K562 (cell line): ENCODE measurements around the gene SPRED2. TPM values are rescaled to one million over a fixed set of nuclear protein-coding genes. Genes with fewer than 3 reads are reported as not detected.

Experiments
- BMI1 ChIP-seq: fragments of 150-350 bp; IDR thresholded peaks from 2 replicates; pipeline ENCODE4 v1.6.1; 2014; ENCODE audit warnings: low read length
- CBFA2T3 ChIP-seq: fragments of 450-650 bp; IDR thresholded peaks from 2 replicates; pipeline ENCODE4 v1.6.1; 2017
- CBX2 ChIP-seq: fragments of 200-600 bp; sonication (generic); IDR thresholded peaks from one replicate; pipeline ENCODE4 v1.6.1; 2012; ENCODE audit warnings: mild to moderate bottlenecking, low read length, inconsistent platforms; ENCODE audit not compliant: insufficient read depth, poor library complexity, severe bottlenecking
- ELF4 ChIP-seq: fragments of 450-650 bp; formaldehyde crosslinking; IDR thresholded peaks from 2 replicates; pipeline ENCODE4 v1.4.0; 2022; ENCODE audit warnings: missing genetic modification characterization
- FOXP4 ChIP-seq: sonication (generic); formaldehyde crosslinking; IDR thresholded peaks from 2 replicates; pipeline ENCODE4 v1.8.0; 2022; ENCODE audit warnings: mild to moderate bottlenecking, missing genetic modification reagents, borderline replicate concordance
- IFI16 ChIP-seq: fragments of 250-450 bp; sonication (Bioruptor Pico); IDR thresholded peaks from 2 replicates; pipeline ENCODE4 v2.1.2; 2022; ENCODE audit warnings: mild to moderate bottlenecking, inconsistent platforms
- KDM1A ChIP-seq, 2 experiments: fragments of 450-650 bp; IDR thresholded peaks; 2 replicates each; pipeline ENCODE4 v1.6.1; 2016; ENCODE audit warnings: mild to moderate bottlenecking in 2 of 2
- MBD2 ChIP-seq: sonication (generic); IDR thresholded peaks from 2 replicates; pipeline ENCODE4 v1.6.1; 2016; ENCODE audit warnings: low read depth, borderline replicate concordance
- MEF2D ChIP-seq: conservative IDR thresholded peaks from 2 replicates; pipeline ENCODE4 v1.6.1; 2016; ENCODE audit warnings: low read depth, missing genetic modification characterization, missing compliant biosample characterization
- MYC ChIP-seq, 2 experiments: fragments of 250-450 bp in 1 of 2; sonication (Bioruptor Pico) in 1 of 2; IDR thresholded peaks; 2 replicates each; pipeline versions ENCODE4 v1.5.1 to v1.6.1; 2012 to 2021; ENCODE audit warnings: low read depth in 2 of 2, borderline replicate concordance in 1 of 2, improper control_type of control experiment in 1 of 2, low read length in 1 of 2, mild to moderate bottlenecking in 1 of 2, moderate library complexity in 1 of 2
- NBN ChIP-seq: fragments of 450-650 bp; IDR thresholded peaks from 2 replicates; pipeline ENCODE4 v1.6.1; 2016; ENCODE audit warnings: low read depth, mild to moderate bottlenecking
- PRMT5 ChIP-seq: sonication (generic); formaldehyde crosslinking; IDR thresholded peaks from 2 replicates; pipeline ENCODE4 v1.5.0; 2020; ENCODE audit warnings: missing genetic modification reagents
- RBM14 ChIP-seq: fragments of 200-400 bp; formaldehyde crosslinking; IDR thresholded peaks from 2 replicates; pipeline ENCODE4 v1.6.1; 2018; ENCODE audit warnings: low read depth, mild to moderate bottlenecking, low read length, moderate library complexity, borderline replicate concordance; ENCODE audit not compliant: insufficient read depth
- SRSF9 ChIP-seq: fragments of 200-400 bp; formaldehyde crosslinking; IDR thresholded peaks from 2 replicates; pipeline ENCODE4 v1.6.1; 2017; ENCODE audit warnings: low read depth, low read length, borderline replicate concordance
- TAF1 ChIP-seq: IDR thresholded peaks from 2 replicates; pipeline ENCODE4 v1.6.1; 2011; ENCODE audit warnings: mild to moderate bottlenecking, low read length, moderate library complexity; ENCODE audit not compliant: insufficient read depth, control insufficient read depth, severe bottlenecking; ENCODE audit errors: extremely low read depth
- TAF7 ChIP-seq: fragments of 450-650 bp; IDR thresholded peaks from 2 replicates; pipeline ENCODE4 v1.6.1; 2016; ENCODE audit warnings: missing genetic modification characterization, missing compliant biosample characterization
- TEAD4 ChIP-seq, 2 experiments: sonication (generic) in 1 of 2; formaldehyde crosslinking in 1 of 2; IDR thresholded peaks; 2 replicates each; pipeline versions ENCODE4 v1.6.1 to v1.8.0; 2012 to 2022; ENCODE audit warnings: borderline replicate concordance in 1 of 2, inconsistent platforms in 1 of 2, low read length in 1 of 2, mild to moderate bottlenecking in 1 of 2, missing genetic modification reagents in 1 of 2
- VEZF1 ChIP-seq: fragments of 200-800 bp; sonication (Bioruptor generic); IDR thresholded peaks from 2 replicates; pipeline ENCODE4 v1.6.1; 2017; ENCODE audit warnings: missing genetic modification characterization, missing compliant biosample characterization
- ZBTB26 ChIP-seq: fragments of 450-650 bp; formaldehyde crosslinking; IDR thresholded peaks from 2 replicates; pipeline ENCODE4 v1.4.0; 2022; ENCODE audit warnings: missing genetic modification characterization
- ZBTB34 ChIP-seq: fragments of 250-450 bp; sonication (Bioruptor Pico); IDR thresholded peaks from 2 replicates; pipeline ENCODE4 v1.8.0; 2021; ENCODE audit warnings: mild to moderate bottlenecking, moderate library complexity
- ZNF217 ChIP-seq: sonication (generic); formaldehyde crosslinking; IDR thresholded peaks from 2 replicates; pipeline ENCODE4 v1.8.0; 2022; ENCODE audit warnings: mild to moderate bottlenecking, missing genetic modification reagents
- ZNF24 ChIP-seq: fragments of 450-650 bp; IDR thresholded peaks from 2 replicates; pipeline ENCODE4 v1.6.1; 2016
- polyA plus RNA-seq, 8 experiments: library from polyadenylated mRNA; depleted of rRNA in 4 of 8; stranded (reverse) in 5 of 8; unstranded in 3 of 8; fragments of >200 nt; fragmentation: Nextera tagmentation in 2 of 8; fragmentation: Illumina TruSeq in 1 of 8; extraction: Ambion mirVana in 2 of 8; extraction: Trizol in 1 of 8; gene quantifications; 2 replicates each; pipeline versions ENCODE4 v1.2.1 to v1.2.3, GENCODE V29; 2011 to 2014; ENCODE audit warnings: inconsistent platforms in 1 of 8, missing spikeins in 1 of 8
- total RNA-seq, 7 experiments: library from RNA; depleted of rRNA in 6 of 7; stranded (reverse); fragments of >200 nt in 6 of 7; fragmentation: Illumina TruSeq in 2 of 7; extraction: Trizol in 2 of 7; gene quantifications; 2 replicates each; pipeline versions ENCODE4 v1.2.1 to v1.2.3, GENCODE V29; 2011 to 2021; ENCODE audit warnings: low replicate concordance in 1 of 7

The SPRED2 gene
- total and polyA plus RNA-seq, 9 of the 15 experiments (the other 6 are each of a cell fraction or from before 2014, with no cell fraction given): 4.6 to 50.8 (median 14.1) TPM

- TF ChIP-seq FOXP4 (CRISPR knock-in tag): no peak
- peak; percentile 79 to 86 for TF ChIP-seq KDM1A (IDR thresholded peaks at IDR 0.05)
- TF ChIP-seq ZBTB34 (CRISPR knock-in tag): no peak
- TF ChIP-seq TAF1: peak; percentile 60
- no peak for TF ChIP-seq ZNF24
- no peak for TF ChIP-seq PRMT5 (CRISPR knock-in tag)
- peak; percentile 97 for TF ChIP-seq VEZF1 (CRISPR knock-in tag)
- no peak for TF ChIP-seq RBM14
- TF ChIP-seq TAF7 (tag): peak; percentile 15; the same call in 1 of the 2 replicates
- peak; percentile 94 for TF ChIP-seq MEF2D (tag)
- 0 out of 2 replicates have a peak, but pooled peaks have one; percentile 37 for TF ChIP-seq ZBTB26 (CRISPR knock-in tag)
- TF ChIP-seq CBX2: no peak
- no peak for TF ChIP-seq TEAD4 (IDR thresholded peaks at IDR 0.05; ENCODE audit: low read length)
- no peak for TF ChIP-seq TEAD4 (CRISPR knock-in tag; IDR thresholded peaks at IDR 0.05; ENCODE audit: borderline replicate concordance)
- TF ChIP-seq CBFA2T3: peak; percentile 35; the same call in 1 of the 2 replicates
- TF ChIP-seq MYC (IDR thresholded peaks at IDR 0.05; ENCODE audit: low read depth, low read length): peak; percentile 89
- TF ChIP-seq MYC (CRISPR knock-in tag; IDR thresholded peaks at IDR 0.05; ENCODE audit: borderline replicate concordance, low read depth): no peak; the same call in 1 of the 2 replicates
- peak; percentile 74; the same call in 1 of the 2 replicates for TF ChIP-seq NBN
- no peak for TF ChIP-seq BMI1
- no peak for TF ChIP-seq ZNF217 (CRISPR knock-in tag)
- no peak for TF ChIP-seq IFI16 (CRISPR knock-in tag)
- no peak for TF ChIP-seq SRSF9
- TF ChIP-seq MBD2: 0 out of 2 replicates have a peak, but pooled peaks have one; percentile 13
- no peak for TF ChIP-seq ELF4 (CRISPR knock-in tag)
These were observed 3.9 kb upstream of the SPRED2 start (continued) for GRCh38 chr2:65436169-65436823.
